Measurements from ENCODE around the gene RAMP1. TPM values are rescaled to one million over a fixed set of nuclear protein-coding genes. Genes with fewer than 3 reads are reported as not detected.

Gene RAMP1
- total RNA-seq, 6 experiments from 2014 or later = 10.1 to 75.2 (median 37.5) TPM

GRCh38 chr2:237895544-237896506, 36.4 kb downstream of the RAMP1 start:
- H3K27ac ChIP-seq = no peak overlapping the region
- intact Hi-C loops (cut with DNase I) = no loop called here
- no peaks in the 10 kb centered on the region for H3K9me3 ChIP-seq
- peak in 2 of 4 donors; percentile 36 to 63 for ATAC-seq
- H3K36me3 ChIP-seq = no peaks in the 10 kb centered on the region
- WGBS (ENCODE audit: insufficient coverage, low coverage, low lambda C conversion rate, missing lambda C conversion rate) = 52% methylated on average over 4 of the region's 27 CpGs
- TF ChIP-seq, protein P1, sequence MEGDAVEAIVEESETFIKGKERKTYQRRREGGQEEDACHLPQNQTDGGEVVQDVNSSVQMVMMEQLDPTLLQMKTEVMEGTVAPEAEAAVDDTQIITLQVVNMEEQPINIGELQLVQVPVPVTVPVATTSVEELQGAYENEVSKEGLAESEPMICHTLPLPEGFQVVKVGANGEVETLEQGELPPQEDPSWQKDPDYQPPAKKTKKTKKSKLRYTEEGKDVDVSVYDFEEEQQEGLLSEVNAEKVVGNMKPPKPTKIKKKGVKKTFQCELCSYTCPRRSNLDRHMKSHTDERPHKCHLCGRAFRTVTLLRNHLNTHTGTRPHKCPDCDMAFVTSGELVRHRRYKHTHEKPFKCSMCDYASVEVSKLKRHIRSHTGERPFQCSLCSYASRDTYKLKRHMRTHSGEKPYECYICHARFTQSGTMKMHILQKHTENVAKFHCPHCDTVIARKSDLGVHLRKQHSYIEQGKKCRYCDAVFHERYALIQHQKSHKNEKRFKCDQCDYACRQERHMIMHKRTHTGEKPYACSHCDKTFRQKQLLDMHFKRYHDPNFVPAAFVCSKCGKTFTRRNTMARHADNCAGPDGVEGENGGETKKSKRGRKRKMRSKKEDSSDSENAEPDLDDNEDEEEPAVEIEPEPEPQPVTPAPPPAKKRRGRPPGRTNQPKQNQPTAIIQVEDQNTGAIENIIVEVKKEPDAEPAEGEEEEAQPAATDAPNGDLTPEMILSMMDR (IDR thresholded peaks at IDR 0.05) = no peak
- TF ChIP-seq POLR2A (IDR thresholded peaks at IDR 0.05) = no peak
- H3K4me3 ChIP-seq = no peak overlapping the region
- peak in 1 of 3 donors; percentile 52 for DNase-seq
- no peaks in the 10 kb centered on the region for H3K27me3 ChIP-seq
- H3K4me1 ChIP-seq = peaks cover 0 to 13% (median 0%) of the 10 kb centered on the region in 4 donors

- Histone ChIP-seq H3K27ac (no peak overlapping the region), H3K4me1 (peaks cover 0 to 13% (median 0%) of the 10 kb centered on the region in 4 donors), H3K27me3 (no peaks in the 10 kb centered on the region), H3K36me3 (no peaks in the 10 kb centered on the region), H3K4me3 (no peak overlapping the region), H3K9me3 (no peaks in the 10 kb centered on the region)
- WGBS (ENCODE audit: insufficient coverage, low coverage, low lambda C conversion rate, missing lambda C conversion rate) = no CpG with 5 or more reads among the region's 7 CpGs
- TF ChIP-seq, protein P1 (IDR thresholded peaks at IDR 0.05) = no peak
- TF ChIP-seq POLR2A (IDR thresholded peaks at IDR 0.05) = no peak
- DNase-seq = no peak
- no peak for ATAC-seq
- intact Hi-C loops (cut with DNase I) = no loop called here
Observed at GRCh38 chr2:237896507-237896892, 37.1 kb downstream of the RAMP1 start.

GRCh38 chr2:237896956-237897355, 37.5 kb downstream of the RAMP1 start:
- 80% methylated on average over 2 of the region's 10 CpGs for WGBS (ENCODE audit: insufficient coverage, low coverage, low lambda C conversion rate, missing lambda C conversion rate)
- no peak overlapping the region for H3K27ac ChIP-seq

DNA sequence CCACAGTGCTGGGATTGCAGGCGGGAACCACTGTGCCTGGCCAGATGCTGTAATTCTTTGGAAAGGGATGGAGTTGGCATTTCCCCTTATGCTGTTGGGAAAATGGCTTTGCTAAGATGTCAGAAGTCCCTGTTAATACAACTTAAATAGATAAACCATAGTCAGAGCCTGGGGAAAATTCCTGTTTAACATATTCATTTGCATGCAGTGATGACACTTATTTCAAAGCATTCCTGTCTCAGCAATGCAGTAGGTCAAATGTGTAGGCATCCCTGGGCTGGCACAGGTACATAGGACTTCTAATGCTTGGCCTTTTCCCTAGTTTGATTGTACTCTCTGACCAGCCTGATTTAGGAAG, 38.6 kb downstream of the RAMP1 start:
- H3K4me3 ChIP-seq = no peak overlapping the region
- peaks cover 0 to 5% (median 0%) of the 10 kb centered on the region in 4 donors for H3K4me1 ChIP-seq
- no peaks in the 10 kb centered on the region for H3K36me3 ChIP-seq
- TF ChIP-seq, protein P1 (IDR thresholded peaks at IDR 0.05) = no peak
- TF ChIP-seq POLR2A (IDR thresholded peaks at IDR 0.05) = no peak
- H3K9me3 ChIP-seq = no peaks in the 10 kb centered on the region
- no CpG with 5 or more reads among the region's 1 CpG for WGBS (ENCODE audit: insufficient coverage, low coverage, low lambda C conversion rate, missing lambda C conversion rate)
- H3K27ac ChIP-seq = peak overlapping the region in 1 of 3 donors; percentile 14
- ATAC-seq = no peak
- intact Hi-C loops (cut with DNase I) = no loop called here
- no peaks in the 10 kb centered on the region for H3K27me3 ChIP-seq
- no peak for DNase-seq

More at GRCh38 chr2:237896956-237897355, 37.5 kb downstream of the RAMP1 start:
- Histone ChIP-seq H3K4me1 (peaks cover 0 to 13% (median 0%) of the 10 kb centered on the region in 4 donors), H3K27me3 (no peaks in the 10 kb centered on the region), H3K36me3 (no peaks in the 10 kb centered on the region), H3K9me3 (no peaks in the 10 kb centered on the region), H3K4me3 (no peak overlapping the region)
- DNase-seq = peak in 1 of 3 donors; percentile 39
- intact Hi-C loops (cut with DNase I) = no loop called here
- no peak for ATAC-seq
- TF ChIP-seq POLR2A (IDR thresholded peaks at IDR 0.05) = no peak
- TF ChIP-seq, protein P1 (IDR thresholded peaks at IDR 0.05) = no peak

All from right lobe of liver (tissue), 6 donors.